ENCODE data around the gene MRRF.
A peak's percentile ranks its signal among the peaks of the same experiment; 100 is the strongest.
"Not testable (repeated sequence)": the region's sequence is repeated elsewhere in the genome, so short reads cannot be mapped to it uniquely, and the experiment has no call there.

The MRRF gene

DNA sequence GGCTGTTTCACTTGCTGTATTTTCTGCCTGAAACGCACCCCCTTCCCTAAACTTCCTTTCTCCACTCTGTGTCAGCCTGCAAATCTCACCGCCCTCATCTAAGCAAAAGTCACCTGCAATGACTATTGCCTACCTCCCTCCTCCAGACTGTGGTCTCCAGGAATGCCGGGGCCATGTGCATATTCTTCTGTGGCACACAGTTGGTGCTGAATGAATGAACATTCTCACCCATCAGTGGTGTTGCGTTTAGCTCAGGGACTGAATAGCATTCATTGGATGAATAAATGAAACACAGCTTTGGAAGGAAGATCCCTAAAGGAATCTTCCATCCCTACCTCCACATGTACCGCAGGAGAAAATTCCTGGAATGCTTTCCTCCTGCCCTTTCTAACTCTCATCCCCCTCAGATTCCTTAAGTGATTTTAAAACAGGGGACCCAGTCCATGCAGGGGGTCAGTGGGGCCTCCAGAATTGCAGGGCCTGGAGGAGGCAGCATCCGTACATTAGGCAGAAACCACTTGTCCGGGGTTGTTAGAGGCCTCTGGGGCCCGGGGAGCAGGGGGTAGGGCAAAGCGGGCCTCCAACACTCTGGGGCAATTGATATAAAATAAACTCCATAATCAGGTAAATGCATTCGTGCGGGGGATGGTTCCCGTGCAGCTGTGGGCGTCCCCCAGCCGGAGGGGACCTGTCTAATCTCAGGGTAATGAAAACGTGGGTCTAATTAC is 77.8 kb downstream of the MRRF start:
- intact Hi-C loops (cut with DNase I), result loop anchor here (10.0 kb wide), 1 partner anchor 78 kb away; the partner anchor contains the start of genes MRRF and RBM18
- DNase-seq, result no peak

DNA sequence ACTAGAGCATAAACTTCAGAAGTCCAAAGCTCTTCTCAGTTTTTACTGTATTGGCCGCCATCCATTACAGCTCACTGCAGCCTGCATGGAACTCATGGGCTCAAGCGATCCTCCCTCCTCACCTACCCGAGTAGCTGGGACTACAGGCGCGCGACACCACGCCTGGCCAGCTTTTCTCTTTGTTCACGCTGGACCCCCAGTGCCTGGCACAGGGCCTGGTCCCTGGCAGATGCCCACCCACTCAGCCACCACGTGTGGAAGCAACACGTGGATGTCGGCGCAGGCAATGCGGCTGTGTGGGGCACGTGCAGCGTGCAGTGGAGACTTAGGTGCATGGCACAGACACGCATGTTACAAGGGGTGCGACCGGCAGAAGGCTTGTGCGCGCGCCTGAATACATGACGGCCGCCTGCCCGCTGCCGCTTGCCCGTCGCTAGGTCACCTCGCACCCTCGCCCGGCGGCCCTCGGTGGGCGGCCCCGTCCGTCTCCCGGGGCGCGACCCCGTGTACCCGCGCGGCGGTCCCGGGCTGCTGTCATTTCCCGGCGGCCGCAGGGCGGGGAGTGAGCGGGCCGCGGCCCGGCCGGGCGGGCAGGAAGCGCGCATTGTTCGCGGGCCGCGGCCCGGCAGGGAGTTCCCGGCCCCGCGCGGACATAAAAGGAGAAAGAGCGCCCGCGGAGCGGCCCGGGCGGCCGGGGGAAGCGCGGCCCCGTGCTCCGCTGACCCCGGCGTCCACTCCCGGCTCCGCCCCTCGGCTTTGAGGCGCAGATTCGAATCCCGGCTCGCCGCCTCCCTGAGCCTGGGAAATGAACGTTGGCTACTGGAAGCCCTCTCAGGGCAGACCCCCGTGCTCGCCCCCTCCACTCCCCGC is 82.0 kb downstream of the MRRF start:
- DNase-seq, result peak in 24 of 42 donors; percentile 15 to 56 (median 32)
- intact Hi-C loops (cut with DNase I), result loop anchor here (10.0 kb wide), 1 partner anchor 82 kb away; the partner anchor contains the start of genes MRRF and RBM18

DNA sequence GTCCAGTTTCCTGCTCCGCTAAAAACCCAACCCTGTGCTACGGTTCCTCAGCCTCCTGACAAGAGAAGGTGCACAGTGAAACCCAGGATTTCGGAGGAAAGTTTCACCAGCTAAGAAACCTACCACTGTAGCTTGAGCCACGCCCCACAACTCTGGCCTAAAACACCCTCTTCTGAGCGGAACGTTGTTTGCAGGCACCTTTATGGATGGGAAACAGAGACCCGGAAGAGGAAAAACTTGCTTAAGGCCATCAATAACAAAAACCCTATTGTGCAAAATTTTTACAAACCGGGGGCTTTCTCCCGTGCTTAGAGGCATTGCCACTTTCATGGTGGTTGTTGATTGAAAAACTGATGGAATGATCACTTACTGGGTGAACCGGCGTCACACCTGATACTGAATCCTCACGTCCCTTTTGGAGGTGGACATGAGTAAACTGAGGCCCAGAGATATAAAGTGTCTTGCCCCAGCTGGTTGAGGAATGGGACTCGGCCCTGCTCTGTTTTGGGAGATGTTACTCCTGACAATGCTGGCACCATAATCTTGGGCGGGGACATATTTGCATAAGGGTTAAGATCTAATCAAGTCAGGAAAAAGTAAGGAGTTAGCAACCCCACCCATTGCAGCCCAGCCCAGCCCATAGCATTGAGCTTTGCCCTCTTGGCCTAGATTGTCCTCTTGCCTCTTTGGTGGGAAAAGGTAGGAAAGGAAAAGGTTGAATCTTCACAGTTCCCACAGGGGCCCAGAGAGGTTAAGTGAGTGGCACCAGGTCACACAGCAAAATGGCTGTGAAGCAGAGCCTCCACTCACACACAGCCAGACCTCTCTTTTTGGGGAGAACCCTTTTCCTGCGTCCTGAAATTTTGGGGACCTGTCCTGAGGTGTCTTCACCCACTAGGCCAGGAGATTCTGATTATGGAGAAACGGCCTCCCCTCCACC is 82.9 kb downstream of the MRRF start:
- DNase-seq, result no peak
- intact Hi-C loops (cut with DNase I), result loop anchor here (10.0 kb wide), 1 partner anchor 83 kb away; the partner anchor contains the start of genes MRRF and RBM18

DNA sequence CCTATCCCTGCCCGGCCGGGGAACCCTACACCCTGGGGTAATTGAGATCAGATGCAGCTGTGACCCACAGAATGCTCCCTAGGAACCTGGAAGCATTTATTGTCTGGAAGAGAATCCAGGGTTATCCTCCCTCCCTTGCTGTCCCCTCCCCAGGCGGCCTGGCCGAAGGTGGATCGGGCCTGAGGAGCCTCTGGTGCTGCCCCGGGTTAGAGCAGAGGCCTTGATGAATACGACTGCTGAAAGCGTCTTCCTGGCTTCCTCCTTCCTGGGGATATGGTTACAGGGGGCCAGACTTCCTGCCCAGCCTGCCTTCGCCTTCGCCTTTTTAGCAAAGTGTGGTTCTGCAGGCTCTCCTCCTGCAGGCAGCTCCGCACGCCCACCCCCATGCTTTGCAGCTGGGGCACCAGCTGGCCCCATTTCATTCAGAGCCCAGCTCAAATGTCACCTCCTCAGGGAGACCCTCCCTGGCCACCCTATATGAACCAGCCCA is 83.7 kb downstream of the MRRF start:
- no peak for DNase-seq
- intact Hi-C loops (cut with DNase I), result loop anchor here (10.0 kb wide), 1 partner anchor 84 kb away; the partner anchor contains the start of genes MRRF and RBM18

DNA sequence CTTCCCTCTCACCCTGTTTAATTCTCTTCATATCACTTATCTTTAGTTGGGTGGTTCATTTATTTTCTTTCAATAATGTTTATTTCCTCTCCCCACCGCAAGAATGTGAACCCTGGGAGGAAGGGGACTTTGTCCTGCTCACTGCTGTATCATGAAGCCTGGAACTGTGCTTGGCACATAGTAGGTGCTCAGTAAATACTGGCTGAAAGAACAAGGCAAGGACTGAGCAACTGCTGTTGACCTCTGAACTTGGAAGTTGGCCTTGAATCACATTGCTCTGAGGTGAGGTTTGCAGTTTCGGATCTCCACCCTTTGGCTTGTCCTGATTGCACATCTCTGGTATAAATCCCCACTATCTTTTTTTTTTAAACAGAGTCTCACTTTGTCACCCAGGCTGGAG is 84.1 kb downstream of the MRRF start:
- intact Hi-C loops (cut with DNase I), result loop anchor here (10.0 kb wide), 1 partner anchor 84 kb away; the partner anchor contains the start of genes MRRF and RBM18
- DNase-seq, result no peak

DNA sequence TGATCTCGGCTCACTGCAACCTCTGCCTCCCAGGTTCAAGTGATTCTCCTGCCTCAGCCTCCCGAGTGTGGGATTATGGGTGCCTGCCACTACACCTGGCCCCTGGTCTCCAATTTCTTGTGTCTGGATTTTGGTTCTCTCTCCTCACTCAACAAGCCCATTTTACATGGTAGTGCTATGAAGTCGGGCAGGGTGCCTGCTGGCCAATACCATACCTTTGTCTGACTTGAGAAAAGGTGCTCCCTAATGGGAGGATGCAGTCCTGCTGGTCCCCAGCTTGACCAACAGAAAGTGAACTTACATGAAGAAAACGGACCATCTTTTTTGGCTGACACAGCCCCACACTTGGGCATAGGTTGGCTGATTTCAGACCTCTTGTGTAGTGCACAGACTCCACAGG is 84.5 kb downstream of the MRRF start:
- DNase-seq, result no peak
- intact Hi-C loops (cut with DNase I), result loop anchor here (10.0 kb wide), 1 partner anchor 84 kb away; the partner anchor contains the start of genes MRRF and RBM18

DNA sequence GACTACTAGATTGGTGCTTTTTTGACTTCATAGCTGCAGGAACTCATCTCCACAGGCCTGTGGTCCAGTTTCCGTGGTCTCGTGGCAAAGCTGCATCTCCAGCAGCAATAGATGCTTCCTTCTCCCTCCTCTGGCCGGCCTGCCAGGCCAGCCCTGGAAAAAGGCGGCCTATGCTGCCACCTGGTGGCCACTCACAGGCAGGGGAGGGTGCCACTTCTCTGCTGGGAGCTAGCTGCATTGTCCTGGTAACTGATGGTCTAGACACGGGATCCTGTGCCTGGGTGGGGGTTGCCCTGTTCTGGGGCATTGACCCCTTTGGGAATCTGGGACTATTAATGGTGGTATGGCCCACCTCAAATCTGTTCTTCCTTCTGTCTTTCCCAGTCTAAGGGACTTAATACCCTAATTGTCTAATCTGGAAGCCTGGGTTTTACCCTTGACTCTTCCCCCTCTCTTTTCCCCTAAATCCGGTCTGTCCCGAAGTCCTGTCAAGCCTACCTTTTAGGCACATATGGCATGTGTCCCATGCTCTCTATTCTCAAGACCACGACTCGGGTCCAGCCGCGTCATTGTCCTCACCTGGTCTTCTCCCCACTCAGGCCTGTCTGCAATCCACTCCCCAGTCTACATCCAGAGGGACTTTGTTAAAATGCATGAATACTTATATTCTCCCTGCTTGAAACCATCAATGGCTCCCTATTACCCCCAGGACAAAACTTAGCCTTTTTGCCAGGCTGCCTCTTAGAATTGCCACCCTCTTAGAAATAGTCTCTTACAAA is 86.1 kb downstream of the MRRF start:
- intact Hi-C loops (cut with DNase I), result loop anchor here (2.0 kb wide), 2 partner anchors 226 to 252 kb away; no protein-coding TSS in a partner anchor
- peak; percentile 63 to 95 (median 89) for DNase-seq

DNA sequence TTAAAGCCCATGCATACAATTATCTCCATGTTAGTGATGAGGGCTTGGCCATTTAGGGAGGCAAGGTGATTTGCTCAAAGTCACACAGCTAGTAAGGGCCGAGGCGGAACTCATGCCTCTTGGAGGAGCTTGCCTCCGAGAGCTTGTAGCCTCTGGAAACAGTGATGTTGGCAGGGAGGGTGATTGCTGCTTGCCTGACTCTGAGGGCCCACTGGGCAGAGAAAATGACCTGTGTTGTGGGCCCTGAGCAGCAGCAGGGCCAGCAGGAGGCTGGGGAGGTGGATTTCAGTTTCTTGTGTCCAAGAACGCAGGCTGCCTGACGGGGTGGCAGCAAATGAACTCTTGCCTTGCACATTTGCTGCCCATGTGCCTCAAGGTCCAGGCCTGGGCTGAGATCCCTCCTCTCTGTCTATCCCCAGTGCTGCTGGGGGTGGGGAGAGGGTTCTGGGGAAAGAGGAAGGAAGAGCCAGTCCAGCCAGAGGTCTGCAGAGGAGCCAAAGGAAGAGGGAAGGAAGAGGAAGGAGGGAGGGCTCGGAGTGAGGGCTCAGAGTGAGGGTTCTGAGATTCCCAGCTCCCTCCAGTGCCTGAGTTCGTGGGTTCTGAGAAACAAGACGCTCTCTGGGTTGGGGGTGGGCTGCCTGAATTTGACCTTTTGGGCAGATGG is 90.0 kb downstream of the MRRF start:
- DNase-seq, result peak in 27 of 42 donors; percentile 10 to 59 (median 37)
- intact Hi-C loops (cut with DNase I), result no loop called here

DNA sequence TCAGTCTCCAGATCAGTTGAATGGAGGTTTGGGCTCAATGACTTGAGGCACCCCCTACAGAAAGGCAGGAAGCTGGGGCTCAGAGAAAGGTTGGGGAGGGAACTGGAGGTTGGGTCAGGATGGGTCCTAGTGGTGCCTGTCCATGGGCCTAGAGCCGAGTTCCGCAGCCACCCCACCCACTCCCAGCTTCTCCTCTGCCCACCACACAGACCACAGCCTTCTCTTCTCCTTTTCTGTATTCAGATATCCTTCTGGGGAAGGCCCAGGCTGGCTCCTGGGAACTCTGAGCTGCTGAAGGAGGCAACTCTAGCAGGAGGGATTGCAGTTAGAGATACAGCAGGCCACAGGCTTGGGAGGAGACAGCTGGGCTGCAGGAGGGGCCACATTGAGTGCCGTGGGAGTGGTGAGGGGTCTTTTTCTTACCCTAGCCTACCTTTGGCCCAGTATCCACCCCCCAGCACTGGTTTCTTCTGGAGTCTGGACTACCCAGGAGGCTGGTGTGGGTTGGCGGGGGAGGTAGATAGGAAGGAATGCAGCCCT is 90.7 kb downstream of the MRRF start:
- DNase-seq, result no peak
- intact Hi-C loops (cut with DNase I), result no loop called here

DNA sequence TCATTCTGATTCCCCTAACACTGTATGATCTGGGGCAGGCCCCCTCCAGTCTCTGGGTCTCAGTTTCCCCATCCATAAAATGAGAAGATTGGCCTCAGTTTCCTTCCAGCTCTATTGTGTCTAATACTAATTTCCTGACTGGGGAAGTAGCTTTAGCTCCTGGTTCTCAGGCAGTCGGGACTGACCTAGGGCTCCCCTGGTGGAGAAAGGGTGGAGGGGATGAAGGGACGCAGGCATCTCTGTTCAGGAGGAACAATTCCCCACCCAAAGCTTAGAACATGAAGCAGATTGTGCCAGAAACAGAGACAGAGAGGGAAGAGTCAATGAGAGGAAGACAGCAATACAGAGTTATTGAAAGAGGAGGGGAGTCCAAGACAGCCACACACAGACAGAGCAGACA is 91.9 kb downstream of the MRRF start:
- no peak for DNase-seq
- intact Hi-C loops (cut with DNase I), result no loop called here

DNA sequence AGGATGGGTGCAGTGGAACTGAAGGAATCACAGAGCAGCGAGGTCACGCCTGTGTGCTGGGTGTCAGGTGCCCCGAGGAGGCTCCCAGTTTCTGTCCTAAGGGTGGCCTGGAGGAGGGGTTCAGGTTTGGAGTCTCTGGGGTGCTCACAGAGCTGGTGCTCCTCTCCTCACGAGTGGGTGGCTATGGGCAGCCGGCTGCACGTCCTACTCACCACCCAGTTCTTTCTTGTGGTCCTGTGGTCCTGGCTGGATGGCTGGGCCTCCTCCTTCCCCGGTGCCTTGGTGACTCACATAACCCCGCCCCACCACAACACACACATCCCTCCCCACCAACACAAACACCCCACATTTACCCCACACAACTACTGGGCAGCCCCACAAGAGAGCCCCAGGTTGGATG is 96.2 kb downstream of the MRRF start:
- intact Hi-C loops (cut with DNase I), result no loop called here
- DNase-seq, result no peak

DNA sequence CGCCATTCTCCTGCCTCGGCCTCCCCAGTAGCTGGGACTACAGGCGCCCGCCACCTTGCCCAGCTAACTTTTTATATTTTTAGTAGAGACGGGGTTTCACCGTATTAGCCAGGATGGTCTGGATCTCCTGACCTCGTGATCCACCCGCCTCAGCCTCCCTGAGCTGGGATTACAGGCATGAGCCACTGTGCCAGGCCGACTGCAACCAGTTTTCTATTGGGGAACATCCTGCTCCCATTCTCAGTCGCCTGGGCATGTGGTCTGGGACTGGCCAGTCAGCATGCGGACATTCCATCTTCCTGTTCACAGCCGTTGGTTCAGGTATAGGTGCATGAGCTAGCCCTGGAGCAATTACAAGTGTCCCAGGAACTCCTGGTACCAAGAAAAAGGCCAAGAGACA is 98.4 kb downstream of the MRRF start:
- peak in 1 of 42 donors; percentile 1 for DNase-seq
- intact Hi-C loops (cut with DNase I), result not testable (repeated sequence)

DNA sequence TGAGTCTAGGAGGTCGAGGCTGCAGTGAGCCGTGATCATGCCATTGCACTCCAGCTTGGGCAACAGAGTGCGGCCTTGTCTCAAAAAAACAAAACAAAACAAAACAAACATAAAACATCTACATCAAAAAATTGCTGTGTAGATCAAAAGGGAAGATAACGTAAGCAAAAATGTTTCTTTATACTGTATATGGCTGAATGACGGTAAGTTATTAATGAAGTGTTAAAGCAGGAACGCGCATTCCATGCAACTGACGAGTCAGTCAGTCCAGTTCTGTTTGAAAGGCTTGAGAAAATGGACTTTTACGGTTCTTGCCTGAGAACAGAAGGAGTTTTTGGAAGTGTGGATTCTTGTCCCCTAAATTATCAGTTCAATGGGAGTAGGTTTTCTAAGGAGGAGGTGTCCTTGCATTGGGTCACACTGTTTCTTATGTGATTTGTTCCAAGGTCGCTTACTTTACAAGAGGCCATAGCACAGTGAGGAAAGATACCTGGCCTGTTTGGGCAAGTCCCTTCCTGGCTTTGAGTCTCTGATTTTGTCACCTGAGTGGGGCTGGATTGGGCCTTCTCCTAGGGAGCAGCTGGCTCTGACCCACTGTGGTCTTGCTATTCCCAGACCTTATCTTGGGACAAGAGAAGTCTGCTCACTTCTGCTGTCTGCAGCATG is 99.6 kb downstream of the MRRF start:
- intact Hi-C loops (cut with DNase I), result no loop called here
- DNase-seq, result no peak

DNA sequence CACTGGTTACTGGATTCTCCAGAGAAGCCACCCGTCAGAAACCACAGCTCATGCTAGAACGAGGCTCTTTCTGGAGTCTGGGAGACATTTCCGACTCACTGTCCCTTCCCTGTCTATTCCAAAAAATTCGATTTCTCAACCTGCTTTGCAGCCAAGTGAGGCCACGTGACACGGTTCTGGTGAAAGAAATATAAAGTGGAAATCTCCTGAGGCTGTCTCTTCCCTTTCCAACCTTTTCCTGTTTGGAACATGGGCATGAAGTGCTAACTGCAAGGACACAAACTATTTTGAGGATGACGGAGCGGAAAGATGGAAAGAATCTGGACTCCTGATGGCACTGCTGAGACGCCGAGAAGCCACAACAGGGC is 100.1 kb downstream of the MRRF start:
- intact Hi-C loops (cut with DNase I), result no loop called here

DNA sequence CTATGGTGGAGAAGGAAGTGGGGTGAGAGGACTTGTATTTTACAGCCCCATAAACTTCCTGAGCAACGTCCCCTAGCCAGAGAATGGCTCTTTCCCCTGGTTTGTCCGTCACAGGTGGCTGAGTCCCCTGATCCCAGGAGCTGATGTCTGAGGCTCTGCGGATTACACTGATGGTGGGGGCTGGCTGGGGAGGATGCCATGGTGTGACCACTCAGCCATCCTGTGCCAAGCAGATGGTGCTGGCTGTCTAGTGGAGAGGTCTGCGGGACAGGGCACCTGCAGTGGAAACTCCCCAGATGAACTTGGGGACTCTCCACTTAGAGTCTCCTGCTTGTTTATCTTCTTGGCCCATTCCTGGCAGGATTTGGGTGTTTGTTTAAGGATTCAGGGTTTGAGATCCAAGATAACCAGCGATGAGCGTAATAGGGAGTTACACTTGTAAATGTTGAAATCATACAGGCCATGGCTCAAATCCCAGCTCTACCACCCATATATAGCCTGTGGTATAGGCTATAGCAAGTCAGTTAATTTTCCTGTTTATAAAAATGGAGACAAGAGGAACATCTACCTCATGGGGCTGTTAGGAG is 101.5 kb downstream of the MRRF start:
- intact Hi-C loops (cut with DNase I), result no loop called here
- DNase-seq, result no peak

More for the DNA sequence above, 100.1 kb downstream of the MRRF start:
- DNase-seq, result no peak

DNA sequence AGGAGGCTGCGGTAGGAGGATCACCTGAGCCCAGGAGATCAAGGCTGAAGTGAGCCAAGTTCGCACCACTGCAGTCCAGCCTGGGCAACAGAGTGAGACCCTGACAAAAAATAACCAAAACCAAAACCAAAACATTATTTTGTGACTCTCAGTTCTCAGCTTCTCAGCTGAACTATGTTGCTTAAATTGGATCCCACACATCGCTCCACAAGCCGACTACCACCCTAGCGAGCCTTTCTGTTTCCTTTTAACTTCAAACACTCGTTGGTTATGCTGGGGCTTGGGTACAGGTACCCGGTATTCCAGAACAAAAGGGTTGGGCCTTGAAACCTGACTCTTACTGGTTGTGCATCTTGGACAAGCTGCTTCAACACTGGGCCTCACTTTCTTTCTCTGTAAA is 102.4 kb downstream of the MRRF start:
- no peak for DNase-seq
- intact Hi-C loops (cut with DNase I), result no loop called here

Data from head of caudate nucleus (tissue), 42 donors.